ENCODE results near the gene SALL4. TPM values are rescaled to one million over a fixed set of nuclear protein-coding genes. Genes with fewer than 3 reads are reported as not detected.

Gene SALL4
- total and polyA plus RNA-seq, 2 of the 8 experiments (the other 6 are each of a cell fraction or from before 2014, with no cell fraction given), result 108 to 235 TPM

- H3K9me3 ChIP-seq (ENCODE audit: insufficient read depth in 2 of 2, low read depth in 1 of 2, low read length in 1 of 2), result no peaks in the 10 kb centered on the region
- FAIRE-seq (no peak), DNase-seq (ENCODE audit: low read depth in 1 of 2, low spot score in 2 of 2) (no peak)
- peaks cover 10% of the 10 kb centered on the region for H3K23me2 ChIP-seq (ENCODE audit: low read depth, low read length)
- peak overlapping the region; percentile 71 to 99 for H3K4me2 ChIP-seq (ENCODE audit: insufficient read depth in 1 of 2, low read depth in 2 of 2, low read length in 2 of 2)
- no peak overlapping the region for H2BK12ac ChIP-seq (ENCODE audit: low read depth, low read length)
- peaks cover 5 to 14% (median 11%) of the 10 kb centered on the region in 4 experiments for H3K4me1 ChIP-seq (replicated peaks in 1 of 4; ENCODE audit: control insufficient read depth in 3 of 4, insufficient read depth in 4 of 4, low read length in 3 of 4)
- H4K20me1 ChIP-seq (replicated peaks in 1 of 2; ENCODE audit: control insufficient read depth in 1 of 2, insufficient read depth in 2 of 2, low read length in 2 of 2), result peaks cover 7 to 12% of the 10 kb centered on the region in 2 experiments
- H3K27ac ChIP-seq (ENCODE audit: low read depth, low read length), result peak overlapping the region; percentile 96
- H3K79me2 ChIP-seq (ENCODE audit: control insufficient read depth in 1 of 2, insufficient read depth in 2 of 2, low read length in 2 of 2), result peaks cover 32 to 64% of the 10 kb centered on the region in 2 experiments
- peak overlapping the region; percentile 82 for H3K14ac ChIP-seq (ENCODE audit: insufficient read length)
- H2AFZ ChIP-seq (ENCODE audit: low read length), result no peak overlapping the region
- peak overlapping the region; percentile 95 for H3K18ac ChIP-seq (ENCODE audit: extremely low read depth, low read length)
- no peak overlapping the region for H2BK20ac ChIP-seq (ENCODE audit: low read length)
- peak overlapping the region; percentile 82 to 97 (median 96) for H3K9ac ChIP-seq (replicated peaks in 1 of 4; ENCODE audit: extremely low read depth in 1 of 4, low read depth in 3 of 4, low read length in 3 of 4)
- H2BK5ac ChIP-seq (ENCODE audit: low read depth, low read length), result peak overlapping the region; percentile 90
- H3K27me3 ChIP-seq (replicated peaks in 1 of 4; ENCODE audit: control insufficient read depth in 3 of 4, extremely low read depth in 1 of 4, insufficient read depth in 3 of 4, low read length in 3 of 4), result no peaks in the 10 kb centered on the region
- peak overlapping the region; percentile 75 for H3K4ac ChIP-seq (replicated peaks; ENCODE audit: insufficient read length, low read depth, low read length)
- peak overlapping the region; percentile 97 for H4K8ac ChIP-seq (ENCODE audit: extremely low read depth, insufficient read depth, low read length)
- H4K5ac ChIP-seq (ENCODE audit: insufficient read length, low read depth, low read length), result peak overlapping the region; percentile 90
- ChIA-PET CTCF (ENCODE audit: partially characterized antibody) (interaction anchor here (0.6 to 2.5 kb wide), 19 partner anchors 16 to 306 kb away, joined by 3 to 12 read pairs (median 4); no protein-coding TSS in a partner anchor), POLR2A (ENCODE audit: partially characterized antibody) (interaction anchor here (1.0 to 2.5 kb wide), 21 partner anchors 8 to 842 kb away, joined by 3 to 24 read pairs (median 5); partner anchors contain the start of genes DPM1 and MOCS3)
- peak overlapping the region; percentile 51 for H2BK120ac ChIP-seq (replicated peaks; ENCODE audit: low read depth, low read length)
- H2AK5ac ChIP-seq (ENCODE audit: low read depth, low read length), result no peak overlapping the region
- WGBS, 2 experiments (ENCODE audit: extremely low coverage in 1 of 2, insufficient coverage in 1 of 2, insufficient read length in 1 of 2, insufficient replicate concordance in 2 of 2, low coverage in 1 of 2, low lambda C conversion rate in 2 of 2, missing lambda C conversion rate in 1 of 2), result 0% methylated on average over 18 of the region's 18 CpGs; no CpG with 5 or more reads in 1 of the 2 experiments
- H4K91ac ChIP-seq (replicated peaks; ENCODE audit: insufficient read length, low read length), result peak overlapping the region; percentile 91
- H3K4me3 ChIP-seq (ENCODE audit: extremely low read depth in 1 of 4, insufficient read depth in 2 of 4, low read depth in 3 of 4, low read length in 4 of 4), result peak overlapping the region; percentile 90 to 99 (median 94)
- no peak overlapping the region for H3K23ac ChIP-seq (ENCODE audit: insufficient read length)
- H3K36me3 ChIP-seq (ENCODE audit: control insufficient read depth in 2 of 4, insufficient read depth in 4 of 4, low read length in 3 of 4), result peaks cover 0 to 19% (median 0%) of the 10 kb centered on the region in 4 experiments; a peak in 1 of 8 replicates
- no peak overlapping the region for H2BK15ac ChIP-seq (ENCODE audit: low read length)
- peak overlapping the region; percentile 98 for H3K56ac ChIP-seq (replicated peaks; ENCODE audit: insufficient read length, low read depth, low read length)
- no peaks in the 10 kb centered on the region; the same call in 1 of the 2 replicates for H3K79me1 ChIP-seq (ENCODE audit: low read depth, low read length)
- TF ChIP-seq KDM4A (IDR thresholded peaks at IDR 0.05; ENCODE audit: low read depth, low read length, severe bottlenecking) (no peak), CHD1 (IDR thresholded peaks at IDR 0.05; ENCODE audit: low read depth, low read length) (peak; percentile 68; the same call in 1 of the 2 replicates), RAD21 (IDR thresholded peaks at IDR 0.05 in 1 of 2, conservative IDR thresholded peaks at IDR 0.05 in 1 of 2; ENCODE audit: low read depth in 2 of 2, low read length in 2 of 2) (no peak), CTCF (IDR thresholded peaks at IDR 0.05; ENCODE audit: control extremely low read depth in 1 of 3, insufficient read depth in 1 of 3, low read depth in 1 of 3, low read length in 3 of 3) (peak in 1 of 3 experiments; percentile 0; a peak in 1 of 4 replicates), HDAC2 (IDR thresholded peaks at IDR 0.05; ENCODE audit: borderline replicate concordance in 1 of 2, low read depth in 2 of 2, low read length in 2 of 2) (no peak)
Observed at GRCh38 chr20:51800872-51801121, 1.5 kb downstream of the SALL4 start.
